Suprapubic skin (tissue), 4 donors: ENCODE data around the gene PMFBP1. TPM values are rescaled to one million over a fixed set of nuclear protein-coding genes. Genes with fewer than 3 reads are reported as not detected.

Experiments
- DNase-seq, 2 donors: peaks; one replicate each; pipeline ENCODE4 v3.0.0-alpha.2; 2019; ENCODE audit warnings: low spot score in 2 of 2
- H3K27ac ChIP-seq: fragments of 200-600 bp; sonication (generic); one replicate; pipeline ENCODE4 v1.5.1; 2019
- H3K27me3 ChIP-seq: fragments of 200-600 bp; sonication (generic); one replicate; pipeline ENCODE4 v1.5.1; 2019
- H3K36me3 ChIP-seq: fragments of 200-600 bp; sonication (generic); one replicate; pipeline ENCODE4 v1.5.1; 2019
- H3K4me1 ChIP-seq: fragments of 200-600 bp; sonication (generic); one replicate; pipeline ENCODE4 v1.5.1; 2019
- H3K4me3 ChIP-seq: fragments of 200-600 bp; sonication (generic); one replicate; pipeline ENCODE4 v1.5.1; 2019; ENCODE audit warnings: mild to moderate bottlenecking
- H3K9me3 ChIP-seq: fragments of 200-600 bp; sonication (generic); one replicate; pipeline ENCODE4 v1.5.1; 2019
- CTCF ChIP-seq, 2 donors: fragments of 200-600 bp in 1 of 2; fragments of 450-650 bp in 1 of 2; sonication (generic) in 1 of 2; IDR thresholded peaks; one replicate each; pipeline ENCODE4 v1.5.1; 2016 to 2019; ENCODE audit warnings: antibody characterized with exemption in 2 of 2, mild to moderate bottlenecking in 1 of 2, moderate library complexity in 1 of 2
- EP300 ChIP-seq: sonication (generic); formaldehyde crosslinking; IDR thresholded peaks from one replicate; pipeline ENCODE4 v1.6.1; 2017; ENCODE audit warnings: antibody characterized with exemption
- POLR2A ChIP-seq, 2 donors: fragments of 450-650 bp; IDR thresholded peaks; one replicate each; pipeline ENCODE4 v1.6.1; 2017; ENCODE audit warnings: antibody characterized with exemption in 2 of 2, mild to moderate bottlenecking in 2 of 2, moderate library complexity in 2 of 2
- POLR2AphosphoS5 ChIP-seq, 3 donors: sonication (generic); formaldehyde crosslinking; IDR thresholded peaks; one replicate each; pipeline ENCODE4 v1.6.1; 2017; ENCODE audit warnings: antibody characterized with exemption in 3 of 3
- WGBS: methylation state at CpG from one replicate; pipeline ENCODE4 v1.1.5; 2018; 5-methylcytosine and 5-hydroxymethylcytosine counted together
- total RNA-seq, 4 donors: library from RNA; depleted of rRNA; stranded (reverse); fragments of >200 nt; gene quantifications; one replicate each; pipeline ENCODE4 v1.1.0, GENCODE V29; 2016

Gene PMFBP1
- total RNA-seq, 4 donors from 2014 or later, result 0.76 to 9.3 (median 2.0) TPM

- Histone ChIP-seq H3K27ac (no peak overlapping the region), H3K4me1 (no peaks in the 10 kb centered on the region), H3K9me3 (no peaks in the 10 kb centered on the region), H3K27me3 (no peaks in the 10 kb centered on the region), H3K4me3 (no peak overlapping the region), H3K36me3 (no peaks in the 10 kb centered on the region)
- TF ChIP-seq CTCF (IDR thresholded peaks at IDR 0.05) (no peak), POLR2A (IDR thresholded peaks at IDR 0.05) (no peak), POLR2AphosphoS5 (IDR thresholded peaks at IDR 0.05) (no peak), EP300 (no peak)
- DNase-seq, result no peak
- WGBS, result 77% methylated on average over 1 of the region's 1 CpG
Measured at GRCh38 chr16:72173997-72174396, 2.0 kb upstream of the PMFBP1 start.

GRCh38 chr16:72171236-72171635 lies 719 bp downstream of the PMFBP1 start:
- DNase-seq, result no peak
- H3K9me3 ChIP-seq, result no peaks in the 10 kb centered on the region
- WGBS, result 72% methylated on average over 1 of the region's 1 CpG
- H3K4me3 ChIP-seq, result no peak overlapping the region
- H3K4me1 ChIP-seq, result no peaks in the 10 kb centered on the region
- no peak overlapping the region for H3K27ac ChIP-seq
- no peaks in the 10 kb centered on the region for H3K36me3 ChIP-seq
- H3K27me3 ChIP-seq, result no peaks in the 10 kb centered on the region
- TF ChIP-seq POLR2AphosphoS5 (IDR thresholded peaks at IDR 0.05) (no peak), EP300 (no peak), POLR2A (IDR thresholded peaks at IDR 0.05) (no peak), CTCF (IDR thresholded peaks at IDR 0.05) (no peak)

- DNase-seq, result no peak
- no peaks in the 10 kb centered on the region for H3K9me3 ChIP-seq
- WGBS, result 57% methylated on average over 1 of the region's 1 CpG
- no peak overlapping the region for H3K4me3 ChIP-seq
- H3K27me3 ChIP-seq, result no peaks in the 10 kb centered on the region
- H3K27ac ChIP-seq, result no peak overlapping the region
- H3K4me1 ChIP-seq, result no peaks in the 10 kb centered on the region
- no peaks in the 10 kb centered on the region for H3K36me3 ChIP-seq
- TF ChIP-seq CTCF (IDR thresholded peaks at IDR 0.05), result no peak
- no peak for TF ChIP-seq POLR2AphosphoS5 (IDR thresholded peaks at IDR 0.05)
- TF ChIP-seq EP300, result no peak
- TF ChIP-seq POLR2A (IDR thresholded peaks at IDR 0.05), result no peak
Measured at GRCh38 chr16:72169708-72170107, 2.2 kb downstream of the PMFBP1 start.

- Histone ChIP-seq H3K9me3 (no peaks in the 10 kb centered on the region), H3K27me3 (no peaks in the 10 kb centered on the region), H3K36me3 (no peaks in the 10 kb centered on the region), H3K4me3 (no peak overlapping the region), H3K27ac (no peak overlapping the region), H3K4me1 (no peaks in the 10 kb centered on the region)
- WGBS, result 63% methylated on average over 2 of the region's 2 CpGs
- no peak for TF ChIP-seq POLR2A (IDR thresholded peaks at IDR 0.05)
- no peak for TF ChIP-seq CTCF (IDR thresholded peaks at IDR 0.05)
- no peak for TF ChIP-seq EP300
- no peak for TF ChIP-seq POLR2AphosphoS5 (IDR thresholded peaks at IDR 0.05)
- DNase-seq, result no peak
Measured at GRCh38 chr16:72168365-72168764, 3.6 kb downstream of the PMFBP1 start.

GRCh38 chr16:72166954-72167561 lies 4.9 kb downstream of the PMFBP1 start:
- Histone ChIP-seq H3K9me3 (no peaks in the 10 kb centered on the region), H3K4me1 (no peaks in the 10 kb centered on the region), H3K27ac (no peak overlapping the region), H3K27me3 (no peaks in the 10 kb centered on the region), H3K4me3 (no peak overlapping the region), H3K36me3 (no peaks in the 10 kb centered on the region)
- no peak for DNase-seq
- 70% methylated on average over 6 of the region's 6 CpGs for WGBS
- TF ChIP-seq POLR2A (IDR thresholded peaks at IDR 0.05), result no peak
- TF ChIP-seq POLR2AphosphoS5 (IDR thresholded peaks at IDR 0.05), result no peak
- TF ChIP-seq CTCF (IDR thresholded peaks at IDR 0.05), result no peak
- no peak for TF ChIP-seq EP300
